Natural killer cell (primary cell): ENCODE measurements around the gene GNPTG. TPM values are rescaled to one million over a fixed set of nuclear protein-coding genes. Genes with fewer than 3 reads are reported as not detected.
A peak's percentile ranks its signal among the peaks of the same experiment; 100 is the strongest.

Source experiments
- ATAC-seq, 3 donors: fragments of 150-1000 bp in 2 of 3; fragments of 200-7000 bp in 1 of 3; cut with Tn5 transposase; 1 replicate in 1 of 3; 2 replicates in 2 of 3; pipeline ENCODE4 v1.10.0; 2021; ENCODE audit warnings: mild to moderate bottlenecking in 2 of 3, moderate library complexity in 2 of 3
- DNase-seq, 2 donors: peaks; one replicate each; pipeline versions ENCODE4 v3.0.0 to v3.0.0-alpha.2; 2013 to 2021; ENCODE audit warnings: mixed read lengths in 1 of 2
- H3K27ac ChIP-seq: one replicate; pipeline ENCODE4 v1.5.1; 2013; ENCODE audit warnings: mild to moderate bottlenecking, low read length
- H3K27me3 ChIP-seq: one replicate; pipeline ENCODE4 v1.6.1; 2013; ENCODE audit warnings: low read length; ENCODE audit not compliant: control insufficient read depth, insufficient read depth
- H3K36me3 ChIP-seq: one replicate; pipeline ENCODE4 v1.6.1; 2013; ENCODE audit warnings: low read length; ENCODE audit not compliant: control insufficient read depth, insufficient read depth
- H3K4me1 ChIP-seq: one replicate; pipeline ENCODE4 v1.6.1; 2013; ENCODE audit warnings: low read length; ENCODE audit not compliant: control insufficient read depth, insufficient read depth
- H3K4me3 ChIP-seq: one replicate; pipeline ENCODE4 v1.5.1; 2013; ENCODE audit warnings: low read length
- H3K9me3 ChIP-seq: one replicate; pipeline ENCODE4 v1.6.1; 2013; ENCODE audit warnings: low read length; ENCODE audit not compliant: control insufficient read depth, insufficient read depth
- H3K27ac Mint-ChIP-seq, 2 donors: one replicate each; pipeline ENCODE4 v1.8.0; 2022; ENCODE audit warnings: mild to moderate bottlenecking in 2 of 2, mixed read lengths in 2 of 2, moderate library complexity in 1 of 2
- H3K27me3 Mint-ChIP-seq, 2 donors: one replicate each; pipeline ENCODE4 v1.8.0; 2022; ENCODE audit warnings: low read depth in 2 of 2, mixed read lengths in 2 of 2
- H3K36me3 Mint-ChIP-seq: one replicate; pipeline ENCODE4 v1.8.0; 2022; ENCODE audit warnings: mixed read lengths
- H3K4me1 Mint-ChIP-seq, 2 donors: one replicate each; pipeline ENCODE4 v1.8.0; 2022; ENCODE audit warnings: mixed read lengths in 2 of 2
- H3K4me3 Mint-ChIP-seq: one replicate; pipeline ENCODE4 v1.8.0; 2022; ENCODE audit warnings: mild to moderate bottlenecking, moderate library complexity, mixed read lengths
- H3K9me3 Mint-ChIP-seq, 2 donors: one replicate each; pipeline ENCODE4 v1.8.0; 2022; ENCODE audit warnings: mixed read lengths in 2 of 2
- CTCF ChIP-seq: fragments of 200-600 bp; IDR thresholded peaks from one replicate; pipeline ENCODE4 v1.8.0; 2022; ENCODE audit warnings: antibody characterized with exemption
- WGBS: methylation state at CpG from one replicate; pipeline ENCODE4 v1.1.7; 2013; ENCODE audit warnings: missing lambda C conversion rate; ENCODE audit not compliant: insufficient coverage; 5-methylcytosine and 5-hydroxymethylcytosine counted together
- intact Hi-C: fragments of 100-400 bp; cut with micrococcal nuclease; formaldehyde crosslinking; loops from one replicate; pipeline ENCODE4 v1.14.2; 2022
- total RNA-seq, 4 donors: library from RNA; stranded (reverse); fragments of 120-200 nt in 1 of 4; gene quantifications; one replicate each; pipeline versions ENCODE4 v1.2.3 to v1.2.4, GENCODE V29; 2013 to 2022

GNPTG gene
- total RNA-seq, 3 donors from 2014 or later (not counting 1 experiment from before 2014, with no cell fraction given): 58.7 to 65.9 (median 62.0) TPM

DNA sequence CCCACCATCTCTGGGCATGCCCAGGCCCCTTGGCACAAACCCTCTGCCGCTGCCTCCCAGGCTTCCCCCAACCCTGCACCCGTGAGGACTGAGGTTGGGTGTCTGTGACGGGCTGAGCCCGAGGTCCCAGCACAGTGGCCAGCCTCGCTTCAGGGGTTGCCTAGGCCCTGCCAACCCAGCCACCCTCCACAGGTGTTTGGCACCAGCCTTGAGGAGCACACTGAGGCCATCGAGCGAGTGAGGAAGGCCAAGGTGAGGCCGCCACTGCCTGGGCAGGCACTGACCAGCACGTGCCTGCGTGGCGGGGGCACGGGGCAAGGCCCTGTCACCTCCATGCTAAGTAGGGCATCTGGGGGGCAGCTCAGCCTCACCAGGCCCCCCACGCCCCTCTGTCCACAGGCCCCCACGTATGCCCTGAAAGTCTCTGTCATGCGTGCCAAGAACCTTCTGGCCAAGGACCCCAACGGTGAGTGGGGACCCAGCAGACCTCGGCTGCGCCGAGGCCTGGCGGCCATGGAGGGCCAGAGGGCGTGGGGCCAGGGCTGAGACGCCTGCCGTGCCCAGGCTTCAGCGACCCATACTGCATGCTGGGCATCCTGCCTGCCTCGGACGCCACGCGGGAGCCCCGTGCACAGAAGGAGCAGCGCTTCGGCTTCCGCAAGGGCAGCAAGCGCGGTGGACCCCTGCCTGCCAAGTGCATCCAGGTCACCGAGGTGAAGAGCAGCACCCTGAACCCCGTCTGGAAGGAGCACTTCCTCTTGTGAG, 10.8 kb upstream of the GNPTG start:
- 88% methylated on average over 36 of the region's 36 CpGs for WGBS
- Histone ChIP-seq H3K27me3 (no peaks in the 10 kb centered on the region), H3K4me1 (peaks cover 27% of the 10 kb centered on the region), H3K9me3 (no peaks in the 10 kb centered on the region), H3K36me3 (no peaks in the 10 kb centered on the region), H3K4me3 (no peak overlapping the region), H3K27ac (no peak overlapping the region)
- Mint-ChIP-seq H3K9me3 (no peaks in the 10 kb centered on the region), H3K4me1 (peaks cover 9 to 15% of the 10 kb centered on the region in 2 donors), H3K36me3 (no peaks in the 10 kb centered on the region), H3K27me3 (no peaks in the 10 kb centered on the region), H3K27ac (no peak overlapping the region), H3K4me3 (peak overlapping the region; percentile 9)
- DNase-seq: no peak
- no peak for TF ChIP-seq CTCF
- no peak for ATAC-seq
- intact Hi-C loops: no loop called here

GRCh38 chr16:1341495-1342420, 10.0 kb upstream of the GNPTG start:
- WGBS: 87% methylated on average over 39 of the region's 39 CpGs
- Mint-ChIP-seq H3K4me3 (no peak overlapping the region), H3K9me3 (no peaks in the 10 kb centered on the region), H3K27ac (no peak overlapping the region), H3K36me3 (no peaks in the 10 kb centered on the region), H3K4me1 (peaks cover 9 to 15% of the 10 kb centered on the region in 2 donors), H3K27me3 (no peaks in the 10 kb centered on the region)
- DNase-seq: no peak
- Histone ChIP-seq H3K9me3 (no peaks in the 10 kb centered on the region), H3K4me3 (peak overlapping the region; percentile 7), H3K27ac (no peak overlapping the region), H3K27me3 (no peaks in the 10 kb centered on the region), H3K4me1 (peaks cover 27% of the 10 kb centered on the region), H3K36me3 (no peaks in the 10 kb centered on the region)
- no peak for ATAC-seq
- no peak for TF ChIP-seq CTCF
- intact Hi-C loops: loop anchor here (2.0 kb wide), 1 partner anchor 41 kb away; no protein-coding TSS in a partner anchor

- H3K27ac ChIP-seq: no peak overlapping the region
- no peaks in the 10 kb centered on the region for H3K36me3 ChIP-seq
- Mint-ChIP-seq H3K36me3 (no peaks in the 10 kb centered on the region), H3K9me3 (no peaks in the 10 kb centered on the region), H3K4me1 (peaks cover 9 to 15% of the 10 kb centered on the region in 2 donors), H3K4me3 (peak overlapping the region; percentile 71), H3K27ac (peak overlapping the region; percentile 69 to 85), H3K27me3 (no peaks in the 10 kb centered on the region)
- peak; percentile 92 to 98 (median 93) for ATAC-seq
- peak; percentile 92 to 98 for DNase-seq
- under 1% methylated on average over 49 of the region's 49 CpGs for WGBS
- H3K4me1 ChIP-seq: peaks cover 26% of the 10 kb centered on the region
- H3K9me3 ChIP-seq: no peaks in the 10 kb centered on the region
- intact Hi-C loops: loop anchor here (1.0 to 2.0 kb wide), 2 partner anchors 9 to 42 kb away; partner anchors contain the start of gene BAIAP3
- TF ChIP-seq CTCF: no peak
- H3K27me3 ChIP-seq: no peaks in the 10 kb centered on the region
- peak overlapping the region; percentile 7 for H3K4me3 ChIP-seq
Measured at GRCh38 chr16:1342526-1343427, 9.0 kb upstream of the GNPTG start.
